Measurements from ENCODE around the gene C1orf141.
"Not testable (repeated sequence)": the region's sequence is repeated elsewhere in the genome, so short reads cannot be mapped to it uniquely, and the experiment has no call there.

GRCh38 chr1:67147973-67148372 lies 13.2 kb upstream of the C1orf141 start:
- not testable (repeated sequence) for TF ChIP-seq POLR2A (IDR thresholded peaks at IDR 0.05)
- TF ChIP-seq, protein P1, sequence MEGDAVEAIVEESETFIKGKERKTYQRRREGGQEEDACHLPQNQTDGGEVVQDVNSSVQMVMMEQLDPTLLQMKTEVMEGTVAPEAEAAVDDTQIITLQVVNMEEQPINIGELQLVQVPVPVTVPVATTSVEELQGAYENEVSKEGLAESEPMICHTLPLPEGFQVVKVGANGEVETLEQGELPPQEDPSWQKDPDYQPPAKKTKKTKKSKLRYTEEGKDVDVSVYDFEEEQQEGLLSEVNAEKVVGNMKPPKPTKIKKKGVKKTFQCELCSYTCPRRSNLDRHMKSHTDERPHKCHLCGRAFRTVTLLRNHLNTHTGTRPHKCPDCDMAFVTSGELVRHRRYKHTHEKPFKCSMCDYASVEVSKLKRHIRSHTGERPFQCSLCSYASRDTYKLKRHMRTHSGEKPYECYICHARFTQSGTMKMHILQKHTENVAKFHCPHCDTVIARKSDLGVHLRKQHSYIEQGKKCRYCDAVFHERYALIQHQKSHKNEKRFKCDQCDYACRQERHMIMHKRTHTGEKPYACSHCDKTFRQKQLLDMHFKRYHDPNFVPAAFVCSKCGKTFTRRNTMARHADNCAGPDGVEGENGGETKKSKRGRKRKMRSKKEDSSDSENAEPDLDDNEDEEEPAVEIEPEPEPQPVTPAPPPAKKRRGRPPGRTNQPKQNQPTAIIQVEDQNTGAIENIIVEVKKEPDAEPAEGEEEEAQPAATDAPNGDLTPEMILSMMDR (IDR thresholded peaks at IDR 0.05) = not testable (repeated sequence)
